ENCODE data around the gene NKAIN4. TPM values are rescaled to one million over a fixed set of nuclear protein-coding genes. Genes with fewer than 3 reads are reported as not detected.

NKAIN4 gene
- total and polyA plus RNA-seq, 2 experiments from 2014 or later, result 12.6 to 13.2 TPM

DNA sequence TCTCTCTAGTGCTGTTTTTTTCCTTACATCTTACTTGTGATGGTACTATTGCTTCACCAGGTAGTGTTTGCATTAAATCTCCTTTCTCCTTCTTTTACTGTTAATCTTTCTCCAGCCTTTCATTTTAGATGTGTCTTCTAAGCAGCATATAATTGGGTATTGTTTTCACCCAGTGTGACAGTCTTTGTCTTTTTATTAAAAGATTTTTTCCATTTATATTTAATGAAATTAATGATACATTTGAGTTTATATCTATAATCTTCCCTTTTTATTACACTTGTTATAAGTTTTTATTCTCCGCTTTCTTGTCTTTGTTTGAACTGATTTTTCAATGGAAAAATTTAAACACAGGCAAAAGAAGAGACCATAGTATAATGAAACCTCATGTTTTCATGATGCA is 47.4 kb upstream of the NKAIN4 start:
- no peaks in the 10 kb centered on the region for H3K27me3 ChIP-seq (ENCODE audit: insufficient read depth)
- no peaks in the 10 kb centered on the region for H3K79me2 ChIP-seq (replicated peaks; ENCODE audit: insufficient read depth)
- ATAC-seq (no peak), DNase-seq (ENCODE audit: low spot score) (no peak)
- Mint-ChIP-seq H3K27me3 (ENCODE audit: insufficient read depth, low read depth, poor library complexity) (peaks cover 11% of the 10 kb centered on the region), H3K4me3 (no peak overlapping the region), H3K9me3 (peaks cover 4% of the 10 kb centered on the region; the same call in 1 of the 3 replicates), H3K27ac (no peak overlapping the region), H3K36me3 (ENCODE audit: low read depth) (no peaks in the 10 kb centered on the region), H3K4me1 (peaks cover 3% of the 10 kb centered on the region; the same call in 1 of the 3 replicates)
- no peaks in the 10 kb centered on the region for H4K20me1 ChIP-seq (replicated peaks; ENCODE audit: insufficient read depth)
- no peaks in the 10 kb centered on the region for H3K36me3 ChIP-seq (ENCODE audit: insufficient read depth)
- H2AFZ ChIP-seq, result no peak overlapping the region
- H3K4me1 ChIP-seq (ENCODE audit: insufficient read depth), result peaks cover 3% of the 10 kb centered on the region; the same call in 1 of the 2 replicates
- no peaks in the 10 kb centered on the region for H3K9me2 ChIP-seq (ENCODE audit: insufficient read depth)
- no peak overlapping the region for H3K4me2 ChIP-seq
- no peak overlapping the region for H3K27ac ChIP-seq (ENCODE audit: low read depth)
- H3F3A ChIP-seq (replicated peaks; ENCODE audit: low read depth), result no peaks in the 10 kb centered on the region
- TF ChIP-seq, protein P1, sequence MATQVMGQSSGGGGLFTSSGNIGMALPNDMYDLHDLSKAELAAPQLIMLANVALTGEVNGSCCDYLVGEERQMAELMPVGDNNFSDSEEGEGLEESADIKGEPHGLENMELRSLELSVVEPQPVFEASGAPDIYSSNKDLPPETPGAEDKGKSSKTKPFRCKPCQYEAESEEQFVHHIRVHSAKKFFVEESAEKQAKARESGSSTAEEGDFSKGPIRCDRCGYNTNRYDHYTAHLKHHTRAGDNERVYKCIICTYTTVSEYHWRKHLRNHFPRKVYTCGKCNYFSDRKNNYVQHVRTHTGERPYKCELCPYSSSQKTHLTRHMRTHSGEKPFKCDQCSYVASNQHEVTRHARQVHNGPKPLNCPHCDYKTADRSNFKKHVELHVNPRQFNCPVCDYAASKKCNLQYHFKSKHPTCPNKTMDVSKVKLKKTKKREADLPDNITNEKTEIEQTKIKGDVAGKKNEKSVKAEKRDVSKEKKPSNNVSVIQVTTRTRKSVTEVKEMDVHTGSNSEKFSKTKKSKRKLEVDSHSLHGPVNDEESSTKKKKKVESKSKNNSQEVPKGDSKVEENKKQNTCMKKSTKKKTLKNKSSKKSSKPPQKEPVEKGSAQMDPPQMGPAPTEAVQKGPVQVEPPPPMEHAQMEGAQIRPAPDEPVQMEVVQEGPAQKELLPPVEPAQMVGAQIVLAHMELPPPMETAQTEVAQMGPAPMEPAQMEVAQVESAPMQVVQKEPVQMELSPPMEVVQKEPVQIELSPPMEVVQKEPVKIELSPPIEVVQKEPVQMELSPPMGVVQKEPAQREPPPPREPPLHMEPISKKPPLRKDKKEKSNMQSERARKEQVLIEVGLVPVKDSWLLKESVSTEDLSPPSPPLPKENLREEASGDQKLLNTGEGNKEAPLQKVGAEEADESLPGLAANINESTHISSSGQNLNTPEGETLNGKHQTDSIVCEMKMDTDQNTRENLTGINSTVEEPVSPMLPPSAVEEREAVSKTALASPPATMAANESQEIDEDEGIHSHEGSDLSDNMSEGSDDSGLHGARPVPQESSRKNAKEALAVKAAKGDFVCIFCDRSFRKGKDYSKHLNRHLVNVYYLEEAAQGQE (IDR thresholded peaks at IDR 0.05; ENCODE audit: unreplicated experiment), result no peak
- no peak for TF ChIP-seq STAT1 (IDR thresholded peaks at IDR 0.05; ENCODE audit: unreplicated experiment)
- TF ChIP-seq NANOG (IDR thresholded peaks at IDR 0.05; ENCODE audit: borderline replicate concordance), result no peak
- TF ChIP-seq JUNB (IDR thresholded peaks at IDR 0.05; ENCODE audit: unreplicated experiment), result no peak
- no peak for TF ChIP-seq POLR2AphosphoS5 (IDR thresholded peaks at IDR 0.05; ENCODE audit: low read depth)
- no peak for TF ChIP-seq EZH2 (IDR thresholded peaks at IDR 0.05; ENCODE audit: low read depth, unreplicated experiment)
- no peak for TF ChIP-seq ZNF331 (CRISPR knock-in tag; IDR thresholded peaks at IDR 0.05; ENCODE audit: low read depth)
- TF ChIP-seq, protein P2, sequence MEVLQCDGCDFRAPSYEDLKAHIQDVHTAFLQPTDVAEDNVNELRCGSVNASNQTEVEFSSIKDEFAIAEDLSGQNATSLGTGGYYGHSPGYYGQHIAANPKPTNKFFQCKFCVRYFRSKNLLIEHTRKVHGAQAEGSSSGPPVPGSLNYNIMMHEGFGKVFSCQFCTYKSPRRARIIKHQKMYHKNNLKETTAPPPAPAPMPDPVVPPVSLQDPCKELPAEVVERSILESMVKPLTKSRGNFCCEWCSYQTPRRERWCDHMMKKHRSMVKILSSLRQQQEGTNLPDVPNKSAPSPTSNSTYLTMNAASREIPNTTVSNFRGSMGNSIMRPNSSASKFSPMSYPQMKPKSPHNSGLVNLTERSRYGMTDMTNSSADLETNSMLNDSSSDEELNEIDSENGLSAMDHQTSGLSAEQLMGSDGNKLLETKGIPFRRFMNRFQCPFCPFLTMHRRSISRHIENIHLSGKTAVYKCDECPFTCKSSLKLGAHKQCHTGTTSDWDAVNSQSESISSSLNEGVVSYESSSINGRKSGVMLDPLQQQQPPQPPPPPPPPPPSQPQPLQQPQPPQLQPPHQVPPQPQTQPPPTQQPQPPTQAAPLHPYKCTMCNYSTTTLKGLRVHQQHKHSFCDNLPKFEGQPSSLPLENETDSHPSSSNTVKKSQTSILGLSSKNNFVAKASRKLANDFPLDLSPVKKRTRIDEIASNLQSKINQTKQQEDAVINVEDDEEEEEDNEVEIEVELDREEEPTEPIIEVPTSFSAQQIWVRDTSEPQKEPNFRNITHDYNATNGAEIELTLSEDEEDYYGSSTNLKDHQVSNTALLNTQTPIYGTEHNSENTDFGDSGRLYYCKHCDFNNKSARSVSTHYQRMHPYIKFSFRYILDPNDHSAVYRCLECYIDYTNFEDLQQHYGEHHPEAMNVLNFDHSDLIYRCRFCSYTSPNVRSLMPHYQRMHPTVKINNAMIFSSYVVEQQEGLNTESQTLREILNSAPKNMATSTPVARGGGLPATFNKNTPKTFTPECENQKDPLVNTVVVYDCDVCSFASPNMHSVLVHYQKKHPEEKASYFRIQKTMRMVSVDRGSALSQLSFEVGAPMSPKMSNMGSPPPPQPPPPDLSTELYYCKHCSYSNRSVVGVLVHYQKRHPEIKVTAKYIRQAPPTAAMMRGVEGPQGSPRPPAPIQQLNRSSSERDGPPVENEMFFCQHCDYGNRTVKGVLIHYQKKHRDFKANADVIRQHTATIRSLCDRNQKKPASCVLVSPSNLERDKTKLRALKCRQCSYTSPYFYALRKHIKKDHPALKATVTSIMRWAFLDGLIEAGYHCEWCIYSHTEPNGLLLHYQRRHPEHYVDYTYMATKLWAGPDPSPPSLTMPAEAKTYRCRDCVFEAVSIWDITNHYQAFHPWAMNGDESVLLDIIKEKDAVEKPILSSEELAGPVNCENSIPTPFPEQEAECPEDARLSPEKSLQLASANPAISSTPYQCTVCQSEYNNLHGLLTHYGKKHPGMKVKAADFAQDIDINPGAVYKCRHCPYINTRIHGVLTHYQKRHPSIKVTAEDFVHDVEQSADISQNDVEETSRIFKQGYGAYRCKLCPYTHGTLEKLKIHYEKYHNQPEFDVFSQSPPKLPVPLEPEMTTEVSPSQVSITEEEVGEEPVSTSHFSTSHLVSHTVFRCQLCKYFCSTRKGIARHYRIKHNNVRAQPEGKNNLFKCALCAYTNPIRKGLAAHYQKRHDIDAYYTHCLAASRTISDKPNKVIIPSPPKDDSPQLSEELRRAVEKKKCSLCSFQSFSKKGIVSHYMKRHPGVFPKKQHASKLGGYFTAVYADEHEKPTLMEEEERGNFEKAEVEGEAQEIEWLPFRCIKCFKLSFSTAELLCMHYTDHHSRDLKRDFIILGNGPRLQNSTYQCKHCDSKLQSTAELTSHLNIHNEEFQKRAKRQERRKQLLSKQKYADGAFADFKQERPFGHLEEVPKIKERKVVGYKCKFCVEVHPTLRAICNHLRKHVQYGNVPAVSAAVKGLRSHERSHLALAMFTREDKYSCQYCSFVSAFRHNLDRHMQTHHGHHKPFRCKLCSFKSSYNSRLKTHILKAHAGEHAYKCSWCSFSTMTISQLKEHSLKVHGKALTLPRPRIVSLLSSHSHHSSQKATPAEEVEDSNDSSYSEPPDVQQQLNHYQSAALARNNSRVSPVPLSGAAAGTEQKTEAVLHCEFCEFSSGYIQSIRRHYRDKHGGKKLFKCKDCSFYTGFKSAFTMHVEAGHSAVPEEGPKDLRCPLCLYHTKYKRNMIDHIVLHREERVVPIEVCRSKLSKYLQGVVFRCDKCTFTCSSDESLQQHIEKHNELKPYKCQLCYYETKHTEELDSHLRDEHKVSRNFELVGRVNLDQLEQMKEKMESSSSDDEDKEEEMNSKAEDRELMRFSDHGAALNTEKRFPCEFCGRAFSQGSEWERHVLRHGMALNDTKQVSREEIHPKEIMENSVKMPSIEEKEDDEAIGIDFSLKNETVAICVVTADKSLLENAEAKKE (CRISPR knock-in tag; IDR thresholded peaks at IDR 0.05), result no peak
- no peak for TF ChIP-seq EZH2phosphoT487 (IDR thresholded peaks at IDR 0.05; ENCODE audit: unreplicated experiment)
- no peak for TF ChIP-seq CREB1 (CRISPR knock-in tag; IDR thresholded peaks at IDR 0.05; ENCODE audit: low read depth)
- no peak for TF ChIP-seq ETS1 (IDR thresholded peaks at IDR 0.05)
- TF ChIP-seq ZNF114 (CRISPR knock-in tag; IDR thresholded peaks at IDR 0.05), result no peak
- TF ChIP-seq, protein P3, sequence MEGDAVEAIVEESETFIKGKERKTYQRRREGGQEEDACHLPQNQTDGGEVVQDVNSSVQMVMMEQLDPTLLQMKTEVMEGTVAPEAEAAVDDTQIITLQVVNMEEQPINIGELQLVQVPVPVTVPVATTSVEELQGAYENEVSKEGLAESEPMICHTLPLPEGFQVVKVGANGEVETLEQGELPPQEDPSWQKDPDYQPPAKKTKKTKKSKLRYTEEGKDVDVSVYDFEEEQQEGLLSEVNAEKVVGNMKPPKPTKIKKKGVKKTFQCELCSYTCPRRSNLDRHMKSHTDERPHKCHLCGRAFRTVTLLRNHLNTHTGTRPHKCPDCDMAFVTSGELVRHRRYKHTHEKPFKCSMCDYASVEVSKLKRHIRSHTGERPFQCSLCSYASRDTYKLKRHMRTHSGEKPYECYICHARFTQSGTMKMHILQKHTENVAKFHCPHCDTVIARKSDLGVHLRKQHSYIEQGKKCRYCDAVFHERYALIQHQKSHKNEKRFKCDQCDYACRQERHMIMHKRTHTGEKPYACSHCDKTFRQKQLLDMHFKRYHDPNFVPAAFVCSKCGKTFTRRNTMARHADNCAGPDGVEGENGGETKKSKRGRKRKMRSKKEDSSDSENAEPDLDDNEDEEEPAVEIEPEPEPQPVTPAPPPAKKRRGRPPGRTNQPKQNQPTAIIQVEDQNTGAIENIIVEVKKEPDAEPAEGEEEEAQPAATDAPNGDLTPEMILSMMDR (conservative IDR thresholded peaks at IDR 0.05; ENCODE audit: low read depth in 2 of 2), result no peak
- H3K4me3 ChIP-seq, result no peak overlapping the region
